Neutrophil (primary cell): ENCODE measurements around the gene CCDC9.

Experiments
- H3K27ac ChIP-seq: fragments of 200-600 bp; sonication (generic); 2 replicates; pipeline ENCODE4 v1.5.1; 2016; ENCODE audit warnings: mild to moderate bottlenecking, moderate library complexity
- H3K27me3 ChIP-seq: fragments of 200-600 bp; sonication (generic); 2 replicates; pipeline ENCODE4 v1.6.0; 2016; ENCODE audit warnings: mild to moderate bottlenecking
- H3K36me3 ChIP-seq: fragments of 200-600 bp; sonication (generic); 2 replicates; pipeline ENCODE4 v1.5.1; 2017
- H3K4me1 ChIP-seq, 2 experiments: fragments of 200-600 bp in 1 of 2; sonication (generic) in 1 of 2; 1 replicate in 1 of 2; 2 replicates in 1 of 2; pipeline versions ENCODE4 v1.5.1 to v1.6.1; 2013 to 2016; ENCODE audit warnings: low read depth in 1 of 2, low read length in 1 of 2, mild to moderate bottlenecking in 1 of 2, moderate library complexity in 1 of 2; ENCODE audit not compliant: control insufficient read depth in 1 of 2, insufficient read depth in 1 of 2
- H3K4me3 ChIP-seq, 2 experiments: fragments of 200-600 bp in 1 of 2; sonication (generic) in 1 of 2; 1 replicate in 1 of 2; 2 replicates in 1 of 2; pipeline ENCODE4 v1.5.1; 2013 to 2016; ENCODE audit warnings: low read depth in 1 of 2, low read length in 1 of 2, mild to moderate bottlenecking in 1 of 2, moderate library complexity in 1 of 2
- H3K9me3 ChIP-seq: fragments of 200-600 bp; sonication (generic); 2 replicates; pipeline ENCODE4 v1.5.1; 2016
- TF ChIP-seq, protein P1 (sequence below): fragments of 200-600 bp; sonication (generic); IDR thresholded peaks from 2 replicates; pipeline ENCODE4 v1.5.1; 2016; ENCODE audit warnings: antibody characterized with exemption

CCDC9 gene

DNA sequence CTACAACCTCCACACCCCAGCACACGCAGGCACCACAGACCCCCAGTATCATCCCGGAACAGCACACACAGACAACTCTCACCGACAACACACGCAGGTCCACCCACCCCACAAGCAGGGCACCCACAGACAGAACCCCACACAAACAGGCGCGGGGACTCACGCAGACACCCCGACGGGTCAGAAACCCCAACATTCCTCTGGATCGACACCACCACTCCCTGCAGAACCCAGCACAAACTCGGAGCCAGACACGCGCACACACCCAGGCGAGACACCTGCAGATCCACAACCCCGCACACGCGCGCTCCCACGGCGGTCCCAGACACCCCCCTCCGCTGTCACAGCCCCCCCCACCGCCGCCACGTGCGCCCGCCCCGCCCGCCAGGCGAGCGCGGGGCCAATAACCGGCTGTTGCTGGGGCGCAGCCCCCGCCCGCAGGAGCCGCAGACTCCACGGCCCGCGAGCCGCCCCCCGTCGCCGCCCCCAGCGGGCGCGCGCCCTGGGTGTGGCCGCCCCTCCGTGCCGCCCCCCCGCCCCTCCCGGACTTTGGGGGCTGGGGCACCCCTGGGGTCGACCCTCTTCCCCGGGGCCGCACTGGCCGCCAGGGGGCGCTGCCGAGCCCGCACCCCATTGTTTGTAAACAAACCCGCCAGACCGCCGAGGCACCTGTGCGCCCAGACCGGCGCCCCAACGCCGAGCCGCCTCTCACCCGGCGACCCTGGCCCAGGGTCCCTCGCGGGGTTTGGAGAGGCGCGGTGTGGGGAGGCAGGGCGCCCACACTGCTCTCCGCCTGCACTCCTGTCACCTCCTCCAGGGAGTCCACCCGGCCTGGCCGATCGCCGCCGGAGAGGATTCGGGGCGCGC lies 26.0 kb upstream of the CCDC9 start:
- H3K4me3 ChIP-seq: peak overlapping the region; percentile 92 to 100
- TF ChIP-seq, protein P1, sequence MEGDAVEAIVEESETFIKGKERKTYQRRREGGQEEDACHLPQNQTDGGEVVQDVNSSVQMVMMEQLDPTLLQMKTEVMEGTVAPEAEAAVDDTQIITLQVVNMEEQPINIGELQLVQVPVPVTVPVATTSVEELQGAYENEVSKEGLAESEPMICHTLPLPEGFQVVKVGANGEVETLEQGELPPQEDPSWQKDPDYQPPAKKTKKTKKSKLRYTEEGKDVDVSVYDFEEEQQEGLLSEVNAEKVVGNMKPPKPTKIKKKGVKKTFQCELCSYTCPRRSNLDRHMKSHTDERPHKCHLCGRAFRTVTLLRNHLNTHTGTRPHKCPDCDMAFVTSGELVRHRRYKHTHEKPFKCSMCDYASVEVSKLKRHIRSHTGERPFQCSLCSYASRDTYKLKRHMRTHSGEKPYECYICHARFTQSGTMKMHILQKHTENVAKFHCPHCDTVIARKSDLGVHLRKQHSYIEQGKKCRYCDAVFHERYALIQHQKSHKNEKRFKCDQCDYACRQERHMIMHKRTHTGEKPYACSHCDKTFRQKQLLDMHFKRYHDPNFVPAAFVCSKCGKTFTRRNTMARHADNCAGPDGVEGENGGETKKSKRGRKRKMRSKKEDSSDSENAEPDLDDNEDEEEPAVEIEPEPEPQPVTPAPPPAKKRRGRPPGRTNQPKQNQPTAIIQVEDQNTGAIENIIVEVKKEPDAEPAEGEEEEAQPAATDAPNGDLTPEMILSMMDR: peak; percentile 91
- H3K36me3 ChIP-seq: peaks cover 4% of the 10 kb centered on the region
- H3K9me3 ChIP-seq: no peaks in the 10 kb centered on the region
- H3K27ac ChIP-seq: peak overlapping the region; percentile 95
- H3K4me1 ChIP-seq: peaks cover 52 to 62% of the 10 kb centered on the region in 2 experiments
- H3K27me3 ChIP-seq: peaks cover 61% of the 10 kb centered on the region

DNA sequence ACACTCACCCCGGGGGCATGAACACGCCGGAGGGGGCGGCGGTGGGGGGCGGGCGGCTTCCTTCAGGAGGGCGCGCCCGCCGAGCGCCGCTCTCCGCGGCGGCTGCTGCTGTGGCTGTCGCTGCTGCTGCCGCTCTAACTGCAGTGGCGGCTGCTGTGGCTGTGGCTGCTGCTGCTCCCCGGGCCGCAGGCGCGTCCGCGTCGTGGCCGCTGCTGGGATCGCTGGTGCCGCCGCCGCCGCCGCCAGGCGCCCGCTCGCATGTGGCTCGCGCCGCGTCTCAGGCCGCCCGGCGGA lies 25.5 kb upstream of the CCDC9 start, which contains the start of gene BBC3:
TSS of gene BBC3 (minus strand) at position 279 of the 294 bp plus-strand sequence. CDS start 2,768 bp downstream, outside the sequence.
- H3K27me3 ChIP-seq: peaks cover 67% of the 10 kb centered on the region
- H3K4me1 ChIP-seq: peaks cover 47 to 56% of the 10 kb centered on the region in 2 experiments
- no peaks in the 10 kb centered on the region for H3K9me3 ChIP-seq

DNA sequence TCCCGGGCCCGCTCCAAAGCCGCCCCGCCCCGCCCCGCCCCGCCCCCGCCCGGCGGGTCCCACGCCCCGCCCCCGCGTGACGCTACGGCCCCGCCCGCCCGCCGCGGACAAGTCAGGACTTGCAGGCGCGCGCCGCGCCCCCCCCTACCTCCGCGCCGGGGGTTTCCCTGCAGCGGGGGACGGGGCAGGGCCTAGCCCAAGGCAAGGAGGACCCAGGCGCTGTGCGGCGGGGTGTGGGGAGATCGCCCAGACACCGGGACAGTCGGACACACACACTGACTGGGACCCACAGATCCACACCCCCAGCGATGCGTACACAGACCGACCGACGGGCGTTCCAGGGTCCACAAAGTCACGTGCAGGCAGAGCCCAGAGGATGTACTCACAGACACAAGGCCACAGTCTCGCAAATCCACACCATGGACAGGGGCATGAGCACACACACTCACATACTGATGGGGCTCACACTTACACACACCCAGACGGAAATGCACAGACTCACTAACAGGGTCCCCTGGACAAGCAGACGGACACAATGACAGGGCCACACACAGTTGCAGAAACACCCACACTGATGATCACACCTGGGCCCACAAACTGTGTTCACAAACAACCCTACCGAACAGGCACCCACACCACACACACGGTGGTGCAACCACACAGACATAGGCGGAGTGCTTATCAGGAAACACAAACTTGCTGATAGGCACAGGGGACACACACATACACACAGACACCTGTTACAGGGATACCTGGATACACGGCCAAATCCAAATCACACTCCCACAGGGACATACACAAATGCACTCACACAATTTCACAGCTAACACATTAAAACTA lies 24.9 kb upstream of the CCDC9 start:
- Histone ChIP-seq H3K27me3 (peaks cover 73% of the 10 kb centered on the region), H3K36me3 (peaks cover under 1% of the 10 kb centered on the region), H3K4me1 (peaks cover 47 to 50% of the 10 kb centered on the region in 2 experiments), H3K4me3 (peak overlapping the region; percentile 92 to 100), H3K27ac (peak overlapping the region; percentile 95), H3K9me3 (no peaks in the 10 kb centered on the region)
- TF ChIP-seq, protein P1: peak; percentile 57

More for the DNA sequence above, 25.5 kb upstream of the CCDC9 start, which contains the start of gene BBC3:
- TF ChIP-seq, protein P1: no peak
- Histone ChIP-seq H3K4me3 (peak within 1 kb of the TSS; percentile 92 to 100), H3K27ac (peak within 1 kb of the TSS; percentile 95), H3K36me3 (peaks cover 4% of the 10 kb centered on the region)

DNA sequence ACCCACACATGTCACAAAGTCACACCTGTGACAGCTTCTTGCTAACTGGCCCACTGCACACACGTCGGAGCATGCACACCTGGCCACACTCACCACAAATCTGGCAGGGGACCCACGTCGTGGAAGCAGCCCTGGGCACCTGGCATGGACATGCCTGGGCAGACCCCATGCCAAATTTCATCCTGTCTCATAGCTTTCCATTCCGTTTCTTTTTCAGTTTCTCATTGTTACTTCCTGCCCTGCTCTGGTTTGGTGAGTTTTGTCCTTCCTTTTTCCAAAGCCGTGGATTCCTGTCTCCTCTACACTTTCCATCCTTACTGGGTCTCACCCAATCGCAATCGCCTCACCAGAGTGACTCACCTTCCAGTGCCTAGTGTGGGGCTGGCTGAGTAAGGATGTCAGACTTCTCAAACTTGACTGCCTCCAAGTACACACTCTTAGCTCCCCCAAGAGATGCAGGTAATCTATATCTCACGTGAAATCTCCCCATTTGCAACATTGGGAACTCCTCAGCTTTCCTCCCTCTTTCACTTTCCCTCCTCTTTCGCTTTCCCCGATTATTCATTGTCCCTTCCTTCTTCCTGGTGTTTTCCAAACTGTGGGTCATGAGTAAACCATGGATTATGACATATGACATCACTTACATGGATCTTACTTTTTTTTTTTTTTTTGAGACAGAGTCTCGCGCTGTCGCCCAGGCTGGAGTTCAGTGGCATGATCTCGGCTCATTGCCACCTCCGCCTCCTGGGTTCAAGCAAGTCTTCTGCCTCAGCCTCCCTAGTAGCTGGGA lies 23.7 kb upstream of the CCDC9 start:
- H3K4me3 ChIP-seq: no peak overlapping the region
- no peak overlapping the region for H3K27ac ChIP-seq
- H3K9me3 ChIP-seq: no peaks in the 10 kb centered on the region
- no peaks in the 10 kb centered on the region for H3K36me3 ChIP-seq
- peaks cover 84% of the 10 kb centered on the region for H3K27me3 ChIP-seq
- TF ChIP-seq, protein P1: no peak
- peaks cover 35 to 38% of the 10 kb centered on the region in 2 experiments for H3K4me1 ChIP-seq

DNA sequence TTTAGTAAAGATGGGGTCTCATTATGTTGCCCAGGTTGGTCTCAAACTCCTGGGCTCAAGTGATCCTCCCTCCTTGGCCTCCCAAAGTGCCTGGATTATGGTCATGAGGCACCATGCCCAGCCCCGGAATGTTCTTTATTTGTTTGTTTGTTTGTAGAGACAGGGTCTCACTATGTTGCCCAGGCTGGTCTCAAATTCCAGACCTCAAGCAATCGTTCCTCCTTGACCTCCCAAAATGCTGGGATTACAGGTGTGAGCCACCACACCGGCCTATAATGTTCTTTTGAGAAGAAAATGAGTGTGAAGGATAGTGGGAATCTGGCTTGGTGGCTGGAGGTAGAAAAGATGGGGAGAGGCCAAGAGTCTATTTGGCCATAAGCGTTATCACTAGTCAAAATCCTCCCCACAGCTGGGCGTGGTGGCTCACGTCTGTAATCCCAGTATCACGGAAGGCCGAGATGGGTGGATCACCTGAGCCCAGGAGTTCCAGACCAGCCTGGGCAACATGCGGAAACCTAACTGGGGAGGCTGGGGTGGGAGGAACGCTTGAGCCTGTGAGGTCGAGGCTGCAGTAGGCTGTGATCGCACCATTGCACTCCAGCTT lies 20.2 kb upstream of the CCDC9 start:
- TF ChIP-seq, protein P1: no peak
- H3K4me3 ChIP-seq: no peak overlapping the region
- no peak overlapping the region for H3K27ac ChIP-seq
- peaks cover 100% of the 10 kb centered on the region for H3K27me3 ChIP-seq
- peaks cover 18 to 24% of the 10 kb centered on the region in 2 experiments for H3K4me1 ChIP-seq
- no peaks in the 10 kb centered on the region for H3K36me3 ChIP-seq
- H3K9me3 ChIP-seq: no peaks in the 10 kb centered on the region
